Caco-2 (cell line): ENCODE results near the gene RHOG. TPM values are rescaled to one million over a fixed set of nuclear protein-coding genes. Genes with fewer than 3 reads are reported as not detected.

Experiments used
- BruUV-seq: library from RNA; stranded (reverse); fragments of 400-500 nt; replicated peaks from 2 replicates; lab custom pipeline; 2021; lab: Mats Ljungman, UMichigan
- CTCF ChIA-PET: fragments of 300-600 bp; sonication (Branson Sonifier 250); formaldehyde crosslinking; loops from one replicate; lab custom pipeline; 2022; ENCODE audit warnings: antibody characterized with exemption; lab: Charles Lee
- POLR2A ChIA-PET: fragments of 300-600 bp; sonication (Branson Sonifier 250); formaldehyde crosslinking; loops from one replicate; lab custom pipeline; 2022; ENCODE audit warnings: antibody characterized with exemption; lab: Charles Lee
- DNase-seq, 2 experiments: peaks; one replicate each; pipeline versions ENCODE4 v3.0.0 to v3.0.0-alpha.2; 2020 to 2022
- H3K27me3 ChIP-seq: replicated peaks from 2 replicates; pipeline ENCODE4 v1.6.0; 2011; ENCODE audit warnings: low read length; ENCODE audit not compliant: control insufficient read depth, insufficient read depth
- H3K36me3 ChIP-seq: 2 replicates; pipeline ENCODE4 v1.5.1; 2011; ENCODE audit warnings: low read length; ENCODE audit not compliant: control insufficient read depth, insufficient read depth
- H3K4me1 ChIP-seq: fragments of 250-450 bp; sonication (Bioruptor Pico); 2 replicates; pipeline ENCODE4 v1.5.1; 2020; ENCODE audit warnings: mild to moderate bottlenecking
- H3K4me3 ChIP-seq: 2 replicates; pipeline ENCODE4 v1.5.1; 2011; ENCODE audit warnings: low read depth, mild to moderate bottlenecking, control low read depth, low read length
- H3K9me3 ChIP-seq: fragments of 250-450 bp; sonication (Bioruptor Pico); 2 replicates; pipeline ENCODE4 v1.5.1; 2020; ENCODE audit warnings: mild to moderate bottlenecking, moderate library complexity
- H3K27ac Mint-ChIP-seq: one replicate; pipeline ENCODE4 v1.8.0; 2022; ENCODE audit warnings: mixed read lengths; ENCODE audit not compliant: unreplicated experiment
- H3K27me3 Mint-ChIP-seq: one replicate; pipeline ENCODE4 v1.8.0; 2022; ENCODE audit warnings: mixed read lengths; ENCODE audit not compliant: insufficient read depth, unreplicated experiment
- H3K36me3 Mint-ChIP-seq: one replicate; pipeline ENCODE4 v1.8.0; 2022; ENCODE audit warnings: mild to moderate bottlenecking, mixed read lengths; ENCODE audit not compliant: insufficient read depth, unreplicated experiment
- H3K4me1 Mint-ChIP-seq: one replicate; pipeline ENCODE4 v1.8.0; 2022; ENCODE audit warnings: low read depth, mixed read lengths; ENCODE audit not compliant: unreplicated experiment
- H3K4me3 Mint-ChIP-seq: one replicate; pipeline ENCODE4 v1.8.0; 2022; ENCODE audit warnings: mild to moderate bottlenecking, moderate library complexity, mixed read lengths; ENCODE audit not compliant: unreplicated experiment
- H3K9me3 Mint-ChIP-seq: one replicate; pipeline ENCODE4 v1.8.0; 2022; ENCODE audit warnings: mixed read lengths; ENCODE audit not compliant: unreplicated experiment
- intact Hi-C: fragments of 100-400 bp; cut with micrococcal nuclease; formaldehyde crosslinking; loops from one replicate; pipeline ENCODE4 v1.10.0; 2022; ENCODE audit not compliant: unreplicated experiment
- total RNA-seq: library from RNA; stranded (reverse); gene quantifications from 2 replicates; pipeline ENCODE4 v1.2.3, GENCODE V29; 2022
- TF ChIP-seq, protein P1 (sequence below), 2 experiments: fragments of 200-600 bp in 1 of 2; IDR thresholded peaks; 1 replicate in 1 of 2; 2 replicates in 1 of 2; pipeline versions ENCODE4 v1.5.1 to v1.8.0; 2011 to 2022; ENCODE audit warnings: antibody characterized with exemption in 1 of 2, control low read depth in 1 of 2, inconsistent platforms in 1 of 2, low read depth in 1 of 2, low read length in 1 of 2, mild to moderate bottlenecking in 1 of 2, moderate library complexity in 1 of 2; ENCODE audit not compliant: insufficient read depth in 1 of 2, severe bottlenecking in 1 of 2, unreplicated experiment in 1 of 2

RHOG gene
- total RNA-seq, 1 experiment from 2014 or later, result 36.9 TPM

DNA sequence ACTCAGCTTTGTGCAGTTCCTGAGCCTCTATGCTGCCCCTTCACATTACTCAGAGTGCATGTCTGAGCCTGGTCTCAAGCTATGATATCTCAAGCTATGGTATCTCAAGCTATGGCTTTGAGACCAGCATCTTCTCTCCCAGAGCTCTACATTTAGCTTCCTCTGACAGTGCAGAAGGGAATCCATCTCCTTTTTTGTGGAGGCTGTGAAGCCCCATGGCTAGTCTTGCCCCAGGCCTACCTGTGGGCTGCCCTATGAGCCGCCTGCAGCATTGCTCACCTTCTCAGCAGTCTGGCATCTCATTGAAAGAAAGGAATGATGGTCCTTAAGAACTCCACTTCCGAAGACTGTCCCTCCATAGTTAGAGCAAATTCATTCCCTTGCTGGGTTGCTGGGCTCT lies 19.8 kb downstream of the RHOG start:
- ChIA-PET CTCF (interaction anchor here (1.7 kb wide), 1 partner anchor 20 kb away, joined by 8 read pairs; the partner anchor contains the start of gene RHOG), POLR2A (interaction anchor here (0.6 to 0.8 kb wide), 2 partner anchors 12 to 274 kb away, joined by 3 read pairs; no protein-coding TSS in a partner anchor)
- Mint-ChIP-seq H3K27me3 (no peaks in the 10 kb centered on the region), H3K9me3 (no peaks in the 10 kb centered on the region), H3K4me3 (no peak overlapping the region), H3K27ac (no peak overlapping the region), H3K4me1 (peaks cover 13% of the 10 kb centered on the region), H3K36me3 (peaks cover 19% of the 10 kb centered on the region)
- TF ChIP-seq, protein P1, sequence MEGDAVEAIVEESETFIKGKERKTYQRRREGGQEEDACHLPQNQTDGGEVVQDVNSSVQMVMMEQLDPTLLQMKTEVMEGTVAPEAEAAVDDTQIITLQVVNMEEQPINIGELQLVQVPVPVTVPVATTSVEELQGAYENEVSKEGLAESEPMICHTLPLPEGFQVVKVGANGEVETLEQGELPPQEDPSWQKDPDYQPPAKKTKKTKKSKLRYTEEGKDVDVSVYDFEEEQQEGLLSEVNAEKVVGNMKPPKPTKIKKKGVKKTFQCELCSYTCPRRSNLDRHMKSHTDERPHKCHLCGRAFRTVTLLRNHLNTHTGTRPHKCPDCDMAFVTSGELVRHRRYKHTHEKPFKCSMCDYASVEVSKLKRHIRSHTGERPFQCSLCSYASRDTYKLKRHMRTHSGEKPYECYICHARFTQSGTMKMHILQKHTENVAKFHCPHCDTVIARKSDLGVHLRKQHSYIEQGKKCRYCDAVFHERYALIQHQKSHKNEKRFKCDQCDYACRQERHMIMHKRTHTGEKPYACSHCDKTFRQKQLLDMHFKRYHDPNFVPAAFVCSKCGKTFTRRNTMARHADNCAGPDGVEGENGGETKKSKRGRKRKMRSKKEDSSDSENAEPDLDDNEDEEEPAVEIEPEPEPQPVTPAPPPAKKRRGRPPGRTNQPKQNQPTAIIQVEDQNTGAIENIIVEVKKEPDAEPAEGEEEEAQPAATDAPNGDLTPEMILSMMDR (IDR thresholded peaks at IDR 0.05; ENCODE audit: insufficient read depth in 1 of 2, low read depth in 1 of 2, low read length in 1 of 2, severe bottlenecking in 1 of 2, unreplicated experiment in 1 of 2), result no peak
- DNase-seq, result no peak
- peaks cover 15% of the 10 kb centered on the region for H3K4me1 ChIP-seq
- intact Hi-C loops, result no loop called here
- H3K36me3 ChIP-seq, result peaks cover 1% of the 10 kb centered on the region; the same call in 1 of the 2 replicates
- BruUV-seq, result no TSS peak
- H3K27me3 ChIP-seq, result no peaks in the 10 kb centered on the region
- no peak overlapping the region for H3K4me3 ChIP-seq
- no peaks in the 10 kb centered on the region for H3K9me3 ChIP-seq

DNA sequence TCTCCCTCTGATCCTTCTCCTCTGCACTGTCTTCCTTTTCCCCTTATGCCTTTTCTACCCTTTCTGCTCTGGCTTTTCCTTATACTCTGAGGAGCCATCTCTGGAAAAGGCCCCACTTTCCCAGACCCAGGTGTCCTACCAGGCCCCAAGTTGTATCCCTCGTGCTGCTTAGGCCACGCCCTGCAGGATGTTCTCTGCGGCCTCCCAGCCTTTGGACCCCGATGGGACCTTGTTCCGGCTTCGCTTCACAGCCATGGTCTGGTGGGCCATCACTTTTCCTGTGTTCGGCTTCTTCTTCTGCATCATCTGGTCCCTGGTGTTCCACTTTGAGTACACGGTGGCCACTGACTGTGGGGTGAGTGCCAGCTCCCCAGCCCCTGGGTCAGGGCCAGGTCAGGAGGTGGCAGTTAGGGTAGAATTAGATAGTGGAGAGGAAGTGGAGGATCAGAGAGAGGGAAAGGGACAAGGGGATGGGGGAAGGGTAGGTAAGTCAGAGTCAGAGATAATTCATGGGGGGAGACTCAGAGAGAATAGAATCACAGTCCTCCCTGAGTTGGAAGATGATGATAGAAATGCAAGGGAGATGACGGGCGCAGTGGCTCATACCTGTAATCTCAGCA lies 23.5 kb downstream of the RHOG start:
- BruUV-seq, result no TSS peak
- H3K27me3 Mint-ChIP-seq, result no peaks in the 10 kb centered on the region
- no peaks in the 10 kb centered on the region for H3K9me3 Mint-ChIP-seq
- POLR2A ChIA-PET, result no interaction called here
- H3K4me1 Mint-ChIP-seq, result peaks cover 18% of the 10 kb centered on the region
- intact Hi-C loops, result no loop called here
- H3K9me3 ChIP-seq, result no peaks in the 10 kb centered on the region
- no peaks in the 10 kb centered on the region for H3K27me3 ChIP-seq
- H3K4me1 ChIP-seq, result peaks cover 17% of the 10 kb centered on the region
- CTCF ChIA-PET, result interaction anchor here (1.0 kb wide), 1 partner anchor 17 kb away, joined by 3 read pairs; no protein-coding TSS in a partner anchor
- no peaks in the 10 kb centered on the region for H3K36me3 Mint-ChIP-seq
- H3K27ac Mint-ChIP-seq, result peak overlapping the region; percentile 24
- DNase-seq, result no peak
- no peak overlapping the region for H3K4me3 Mint-ChIP-seq
- no peak overlapping the region for H3K4me3 ChIP-seq
- H3K36me3 ChIP-seq, result peaks cover 1% of the 10 kb centered on the region
- TF ChIP-seq, protein P1 (IDR thresholded peaks at IDR 0.05; ENCODE audit: insufficient read depth in 1 of 2, low read depth in 1 of 2, low read length in 1 of 2, severe bottlenecking in 1 of 2, unreplicated experiment in 1 of 2), result no peak

DNA sequence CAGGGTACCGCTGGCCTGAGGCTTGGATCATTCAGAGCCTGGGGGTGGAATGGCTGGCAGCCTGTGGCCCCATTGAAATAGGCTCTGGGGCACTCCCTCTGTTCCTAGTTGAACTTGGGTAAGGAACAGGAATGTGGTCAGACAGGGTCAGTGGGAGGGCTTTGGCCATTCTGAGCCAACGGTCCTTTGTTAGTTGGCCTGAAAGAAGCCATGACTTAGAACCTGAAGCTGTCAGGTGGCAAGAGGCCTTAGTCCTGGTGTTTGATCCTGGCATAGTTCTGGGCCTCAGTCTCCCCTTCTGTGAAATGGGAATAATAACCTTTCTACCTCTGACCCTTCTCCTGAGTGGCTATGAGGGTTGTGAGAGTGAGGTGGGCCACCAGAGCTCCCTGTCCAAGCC lies 24.1 kb downstream of the RHOG start:
- Mint-ChIP-seq H3K27ac (peak overlapping the region; percentile 24), H3K9me3 (no peaks in the 10 kb centered on the region), H3K27me3 (no peaks in the 10 kb centered on the region), H3K4me3 (no peak overlapping the region), H3K4me1 (peaks cover 18% of the 10 kb centered on the region), H3K36me3 (no peaks in the 10 kb centered on the region)
- POLR2A ChIA-PET, result no interaction called here
- CTCF ChIA-PET, result interaction anchor here (1.0 to 1.2 kb wide), 2 partner anchors 18 to 25 kb away, joined by 3 to 5 read pairs; no protein-coding TSS in a partner anchor
- Histone ChIP-seq H3K9me3 (no peaks in the 10 kb centered on the region), H3K4me1 (peaks cover 17% of the 10 kb centered on the region), H3K4me3 (no peak overlapping the region), H3K27me3 (no peaks in the 10 kb centered on the region), H3K36me3 (peaks cover 1% of the 10 kb centered on the region)
- peak in 1 of 2 experiments; percentile 63 for DNase-seq
- BruUV-seq, result no TSS peak
- TF ChIP-seq, protein P1 (IDR thresholded peaks at IDR 0.05; ENCODE audit: insufficient read depth in 1 of 2, low read depth in 1 of 2, low read length in 1 of 2, severe bottlenecking in 1 of 2, unreplicated experiment in 1 of 2), result no peak
- intact Hi-C loops, result no loop called here
